Right atrium auricular region (tissue), 2 donors: Measurements from ENCODE around the gene L2HGDH. TPM values are rescaled to one million over a fixed set of nuclear protein-coding genes. Genes with fewer than 3 reads are reported as not detected.
A peak's percentile ranks its signal among the peaks of the same experiment; 100 is the strongest.

ENCODE experiments used
- DNase-seq: peaks from one replicate; pipeline ENCODE4 v3.0.0-alpha.2; 2019; ENCODE audit warnings: low spot score
- H3K27ac ChIP-seq, 2 donors: fragments of 200-600 bp; sonication (generic); 1 replicate in 1 of 2; 2 replicates in 1 of 2; pipeline ENCODE4 v1.5.1; 2016 to 2019
- H3K27me3 ChIP-seq, 2 donors: fragments of 200-600 bp; sonication (generic); one replicate each; pipeline versions ENCODE4 v1.5.1 to v1.6.0; 2017 to 2019
- H3K36me3 ChIP-seq: fragments of 200-600 bp; sonication (generic); one replicate; pipeline ENCODE4 v1.5.1; 2016
- H3K4me1 ChIP-seq, 2 donors: fragments of 200-600 bp; sonication (generic); one replicate each; pipeline versions ENCODE4 v1.5.1 to v1.6.0; 2017 to 2019
- H3K4me3 ChIP-seq, 2 donors: fragments of 200-600 bp; sonication (generic); 1 replicate in 1 of 2; 2 replicates in 1 of 2; pipeline ENCODE4 v1.5.1; 2017 to 2019; ENCODE audit warnings: mild to moderate bottlenecking in 1 of 2, moderate library complexity in 1 of 2
- H3K9me3 ChIP-seq, 2 donors: fragments of 200-600 bp; sonication (generic); one replicate each; pipeline ENCODE4 v1.5.1; 2019
- CTCF ChIP-seq, 2 donors: fragments of 200-600 bp; sonication (generic); IDR thresholded peaks; one replicate each; pipeline ENCODE4 v1.5.1; 2019; ENCODE audit warnings: antibody characterized with exemption in 2 of 2
- total RNA-seq, 2 donors: library from RNA; depleted of rRNA; stranded (reverse); fragments of >200 nt; gene quantifications; one replicate each; pipeline ENCODE4 v1.1.0, GENCODE V29; 2016

L2HGDH gene
- total RNA-seq, 2 donors from 2014 or later, result 4.0 to 8.3 TPM

- Histone ChIP-seq H3K9me3 (no peaks in the 10 kb centered on the region), H3K27me3 (no peaks in the 10 kb centered on the region), H3K4me1 (no peaks in the 10 kb centered on the region), H3K36me3 (no peaks in the 10 kb centered on the region), H3K27ac (no peak overlapping the region), H3K4me3 (no peak overlapping the region)
- DNase-seq, result no peak
- TF ChIP-seq CTCF (IDR thresholded peaks at IDR 0.05), result no peak
Measured at GRCh38 chr14:50262865-50263264, 49.2 kb downstream of the L2HGDH start.

GRCh38 chr14:50260511-50260910, 51.5 kb downstream of the L2HGDH start:
- TF ChIP-seq CTCF (IDR thresholded peaks at IDR 0.05), result peak in 1 of 2 donors; percentile 59
- Histone ChIP-seq H3K27ac (no peak overlapping the region), H3K4me3 (no peak overlapping the region), H3K9me3 (no peaks in the 10 kb centered on the region), H3K27me3 (no peaks in the 10 kb centered on the region), H3K36me3 (no peaks in the 10 kb centered on the region), H3K4me1 (no peaks in the 10 kb centered on the region)
- no peak for DNase-seq

- no peak for DNase-seq
- Histone ChIP-seq H3K27ac (no peak overlapping the region), H3K36me3 (no peaks in the 10 kb centered on the region), H3K9me3 (no peaks in the 10 kb centered on the region), H3K4me3 (no peak overlapping the region), H3K27me3 (no peaks in the 10 kb centered on the region), H3K4me1 (no peaks in the 10 kb centered on the region)
- no peak for TF ChIP-seq CTCF (IDR thresholded peaks at IDR 0.05)
Measured at GRCh38 chr14:50260072-50260471, 52.0 kb downstream of the L2HGDH start.

- no peak for DNase-seq
- no peak for TF ChIP-seq CTCF (IDR thresholded peaks at IDR 0.05)
- Histone ChIP-seq H3K4me3 (no peak overlapping the region), H3K4me1 (no peaks in the 10 kb centered on the region), H3K36me3 (no peaks in the 10 kb centered on the region), H3K27me3 (no peaks in the 10 kb centered on the region), H3K27ac (no peak overlapping the region), H3K9me3 (no peaks in the 10 kb centered on the region)
Measured at GRCh38 chr14:50257732-50258131, 54.3 kb downstream of the L2HGDH start.

- no peak for DNase-seq
- no peak for TF ChIP-seq CTCF (IDR thresholded peaks at IDR 0.05)
- Histone ChIP-seq H3K27me3 (no peaks in the 10 kb centered on the region), H3K27ac (no peak overlapping the region), H3K4me3 (no peak overlapping the region), H3K36me3 (no peaks in the 10 kb centered on the region), H3K4me1 (no peaks in the 10 kb centered on the region), H3K9me3 (no peaks in the 10 kb centered on the region)
Measured at GRCh38 chr14:50254248-50254647, 57.8 kb downstream of the L2HGDH start.

- Histone ChIP-seq H3K4me1 (no peaks in the 10 kb centered on the region), H3K36me3 (no peaks in the 10 kb centered on the region), H3K4me3 (no peak overlapping the region), H3K27me3 (no peaks in the 10 kb centered on the region), H3K9me3 (no peaks in the 10 kb centered on the region), H3K27ac (no peak overlapping the region)
- no peak for TF ChIP-seq CTCF (IDR thresholded peaks at IDR 0.05)
- no peak for DNase-seq
Measured at GRCh38 chr14:50249136-50249775, 62.8 kb downstream of the L2HGDH start.
